ENCODE data around the gene COX7B2. TPM values are rescaled to one million over a fixed set of nuclear protein-coding genes. Genes with fewer than 3 reads are reported as not detected.

COX7B2 gene
- total and polyA plus RNA-seq, 10 of the 15 experiments (the other 5 are each of a cell fraction or from before 2014, with no cell fraction given) = not detected

DNA sequence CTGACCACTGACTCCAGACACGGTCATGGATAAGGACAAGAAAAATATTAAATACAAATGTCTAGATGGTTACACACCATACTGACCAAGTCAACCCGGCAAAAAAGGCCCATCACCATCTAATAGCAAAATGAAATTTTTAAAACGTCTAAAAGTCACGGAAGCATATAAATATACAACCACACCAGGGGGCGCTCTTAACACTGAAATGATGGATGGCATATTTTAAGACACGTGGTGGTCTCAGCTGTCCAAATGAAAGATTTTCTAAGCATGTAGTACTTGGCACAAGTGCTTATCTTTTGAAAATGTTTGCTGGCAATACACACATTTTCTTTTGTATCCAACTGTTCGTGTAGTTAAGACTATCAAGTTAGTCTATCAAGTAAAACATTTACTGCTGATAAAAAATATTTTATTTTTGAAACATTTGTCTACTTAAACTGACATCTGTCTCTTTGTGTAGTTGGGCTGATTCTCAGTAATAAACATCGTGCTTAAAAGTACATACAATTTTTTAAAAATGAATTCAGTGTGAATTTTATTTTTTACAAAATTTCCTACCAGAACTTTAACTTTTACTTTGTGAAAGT lies 64.6 kb downstream of the COX7B2 start:
- Histone ChIP-seq H3K9me3 (replicated peaks; ENCODE audit: control insufficient read depth, insufficient read depth, low read length) (no peaks in the 10 kb centered on the region), H3K36me3 (ENCODE audit: control insufficient read depth in 2 of 2, insufficient read depth in 2 of 2, low read length in 1 of 2) (no peaks in the 10 kb centered on the region), H3K79me2 (ENCODE audit: control insufficient read depth, insufficient read depth, low read length) (no peaks in the 10 kb centered on the region), H3K4me1 (ENCODE audit: control insufficient read depth, insufficient read depth, low read length) (no peaks in the 10 kb centered on the region), H4K20me1 (ENCODE audit: control insufficient read depth, insufficient read depth) (no peaks in the 10 kb centered on the region), H2AFZ (ENCODE audit: control insufficient read depth, low read depth, low read length) (no peak overlapping the region), H3K27ac (ENCODE audit: control insufficient read depth, insufficient read depth) (no peak overlapping the region), H3K4me2 (ENCODE audit: control insufficient read depth, insufficient read depth) (no peak overlapping the region), H3K4me3 (no peak overlapping the region), H3K27me3 (replicated peaks in 1 of 2; ENCODE audit: control insufficient read depth in 2 of 2, insufficient read depth in 2 of 2, low read length in 1 of 2) (no peaks in the 10 kb centered on the region), H3K9ac (ENCODE audit: control insufficient read depth, insufficient read depth, low read length) (no peak overlapping the region)
- SMC1A ChIA-PET (ENCODE audit: uncharacterized antibody, unreplicated experiment) = interaction anchor here (0.8 to 3.4 kb wide), 14 partner anchors 8 to 277 kb away, joined by 3 to 29 read pairs (median 3); no protein-coding TSS in a partner anchor
- POLR2A ChIA-PET = no interaction called here
- FAIRE-seq (no peak), ATAC-seq (peak; percentile 81), DNase-seq (ENCODE audit: low read depth, low spot score) (peak; percentile 4)
- WGBS (ENCODE audit: insufficient coverage, insufficient replicate concordance, low lambda C conversion rate, missing lambda C conversion rate) = 0% methylated on average over 8 of the region's 8 CpGs
- RAD21 ChIA-PET (ENCODE audit: unreplicated experiment) = interaction anchor here (1.1 to 2.6 kb wide), 6 partner anchors 12 to 548 kb away, joined by 3 to 19 read pairs (median 5); no protein-coding TSS in a partner anchor
- intact Hi-C loops (cut with micrococcal nuclease; ENCODE audit: unreplicated experiment) = loop anchor here (1.0 to 2.0 kb wide), 3 partner anchors 188 to 538 kb away; no protein-coding TSS in a partner anchor
- in situ Hi-C loops (cut with MboI) = no loop called here
- CTCF ChIA-PET = interaction anchor here (0.6 to 2.4 kb wide), 27 partner anchors 8 to 824 kb away, joined by 3 to 13 read pairs (median 4); no protein-coding TSS in a partner anchor
- no TSS peak for BruUV-seq (replicated peaks)
- TF ChIP-seq RAD51 (IDR thresholded peaks at IDR 0.05) (peak; percentile 66), SMC3 (IDR thresholded peaks at IDR 0.05; ENCODE audit: borderline replicate concordance, low read length) (peak; percentile 78), CEBPZ (IDR thresholded peaks at IDR 0.05; ENCODE audit: low read depth, low read length) (no peak), ZNF24 (IDR thresholded peaks at IDR 0.05) (no peak), RAD21 (IDR thresholded peaks at IDR 0.05; ENCODE audit: insufficient read depth, low read depth, low read length) (peak; percentile 74), JUNB (IDR thresholded peaks at IDR 0.05) (no peak)
- TF ChIP-seq, protein P1, sequence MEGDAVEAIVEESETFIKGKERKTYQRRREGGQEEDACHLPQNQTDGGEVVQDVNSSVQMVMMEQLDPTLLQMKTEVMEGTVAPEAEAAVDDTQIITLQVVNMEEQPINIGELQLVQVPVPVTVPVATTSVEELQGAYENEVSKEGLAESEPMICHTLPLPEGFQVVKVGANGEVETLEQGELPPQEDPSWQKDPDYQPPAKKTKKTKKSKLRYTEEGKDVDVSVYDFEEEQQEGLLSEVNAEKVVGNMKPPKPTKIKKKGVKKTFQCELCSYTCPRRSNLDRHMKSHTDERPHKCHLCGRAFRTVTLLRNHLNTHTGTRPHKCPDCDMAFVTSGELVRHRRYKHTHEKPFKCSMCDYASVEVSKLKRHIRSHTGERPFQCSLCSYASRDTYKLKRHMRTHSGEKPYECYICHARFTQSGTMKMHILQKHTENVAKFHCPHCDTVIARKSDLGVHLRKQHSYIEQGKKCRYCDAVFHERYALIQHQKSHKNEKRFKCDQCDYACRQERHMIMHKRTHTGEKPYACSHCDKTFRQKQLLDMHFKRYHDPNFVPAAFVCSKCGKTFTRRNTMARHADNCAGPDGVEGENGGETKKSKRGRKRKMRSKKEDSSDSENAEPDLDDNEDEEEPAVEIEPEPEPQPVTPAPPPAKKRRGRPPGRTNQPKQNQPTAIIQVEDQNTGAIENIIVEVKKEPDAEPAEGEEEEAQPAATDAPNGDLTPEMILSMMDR (IDR thresholded peaks at IDR 0.05 in 2 of 3, conservative IDR thresholded peaks at IDR 0.05 in 1 of 3; ENCODE audit: control insufficient read depth in 2 of 3, extremely low read depth in 1 of 3, insufficient read depth in 1 of 3, low read depth in 3 of 3, low read length in 3 of 3) = peak; percentile 57 to 68 (median 66)
- TF ChIP-seq, protein P2, sequence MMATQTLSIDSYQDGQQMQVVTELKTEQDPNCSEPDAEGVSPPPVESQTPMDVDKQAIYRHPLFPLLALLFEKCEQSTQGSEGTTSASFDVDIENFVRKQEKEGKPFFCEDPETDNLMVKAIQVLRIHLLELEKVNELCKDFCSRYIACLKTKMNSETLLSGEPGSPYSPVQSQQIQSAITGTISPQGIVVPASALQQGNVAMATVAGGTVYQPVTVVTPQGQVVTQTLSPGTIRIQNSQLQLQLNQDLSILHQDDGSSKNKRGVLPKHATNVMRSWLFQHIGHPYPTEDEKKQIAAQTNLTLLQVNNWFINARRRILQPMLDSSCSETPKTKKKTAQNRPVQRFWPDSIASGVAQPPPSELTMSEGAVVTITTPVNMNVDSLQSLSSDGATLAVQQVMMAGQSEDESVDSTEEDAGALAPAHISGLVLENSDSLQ (IDR thresholded peaks at IDR 0.05) = peak; percentile 49; the same call in 1 of the 2 replicates
- TF ChIP-seq, protein P3, sequence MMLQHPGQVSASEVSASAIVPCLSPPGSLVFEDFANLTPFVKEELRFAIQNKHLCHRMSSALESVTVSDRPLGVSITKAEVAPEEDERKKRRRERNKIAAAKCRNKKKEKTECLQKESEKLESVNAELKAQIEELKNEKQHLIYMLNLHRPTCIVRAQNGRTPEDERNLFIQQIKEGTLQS (IDR thresholded peaks at IDR 0.05; ENCODE audit: borderline replicate concordance, extremely low read depth, low read depth, low read length) = 0 out of 2 replicates have a peak, but pooled peaks have one; percentile 14
- TF ChIP-seq, protein P4, sequence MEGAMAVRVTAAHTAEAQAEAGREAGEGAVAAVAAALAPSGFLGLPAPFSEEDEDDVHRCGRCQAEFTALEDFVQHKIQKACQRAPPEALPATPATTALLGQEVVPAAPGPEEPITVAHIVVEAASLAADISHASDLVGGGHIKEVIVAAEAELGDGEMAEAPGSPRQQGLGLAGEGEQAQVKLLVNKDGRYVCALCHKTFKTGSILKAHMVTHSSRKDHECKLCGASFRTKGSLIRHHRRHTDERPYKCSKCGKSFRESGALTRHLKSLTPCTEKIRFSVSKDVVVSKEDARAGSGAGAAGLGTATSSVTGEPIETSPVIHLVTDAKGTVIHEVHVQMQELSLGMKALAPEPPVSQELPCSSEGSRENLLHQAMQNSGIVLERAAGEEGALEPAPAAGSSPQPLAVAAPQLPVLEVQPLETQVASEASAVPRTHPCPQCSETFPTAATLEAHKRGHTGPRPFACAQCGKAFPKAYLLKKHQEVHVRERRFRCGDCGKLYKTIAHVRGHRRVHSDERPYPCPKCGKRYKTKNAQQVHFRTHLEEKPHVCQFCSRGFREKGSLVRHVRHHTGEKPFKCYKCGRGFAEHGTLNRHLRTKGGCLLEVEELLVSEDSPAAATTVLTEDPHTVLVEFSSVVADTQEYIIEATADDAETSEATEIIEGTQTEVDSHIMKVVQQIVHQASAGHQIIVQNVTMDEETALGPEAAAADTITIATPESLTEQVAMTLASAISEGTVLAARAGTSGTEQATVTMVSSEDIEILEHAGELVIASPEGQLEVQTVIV (IDR thresholded peaks at IDR 0.05; ENCODE audit: borderline replicate concordance, partially characterized antibody) = no peak
- TF ChIP-seq, protein P5, sequence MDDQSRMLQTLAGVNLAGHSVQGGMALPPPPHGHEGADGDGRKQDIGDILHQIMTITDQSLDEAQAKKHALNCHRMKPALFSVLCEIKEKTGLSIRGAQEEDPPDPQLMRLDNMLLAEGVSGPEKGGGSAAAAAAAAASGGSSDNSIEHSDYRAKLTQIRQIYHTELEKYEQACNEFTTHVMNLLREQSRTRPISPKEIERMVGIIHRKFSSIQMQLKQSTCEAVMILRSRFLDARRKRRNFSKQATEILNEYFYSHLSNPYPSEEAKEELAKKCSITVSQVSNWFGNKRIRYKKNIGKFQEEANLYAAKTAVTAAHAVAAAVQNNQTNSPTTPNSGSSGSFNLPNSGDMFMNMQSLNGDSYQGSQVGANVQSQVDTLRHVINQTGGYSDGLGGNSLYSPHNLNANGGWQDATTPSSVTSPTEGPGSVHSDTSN (IDR thresholded peaks at IDR 0.05; ENCODE audit: insufficient replicate concordance, low read depth, low read length) = peak; percentile 12
